ENCODE measurements around the gene RABGAP1L.
"Not testable (repeated sequence)": the region's sequence is repeated elsewhere in the genome, so short reads cannot be mapped to it uniquely, and the experiment has no call there.

The RABGAP1L gene

DNA sequence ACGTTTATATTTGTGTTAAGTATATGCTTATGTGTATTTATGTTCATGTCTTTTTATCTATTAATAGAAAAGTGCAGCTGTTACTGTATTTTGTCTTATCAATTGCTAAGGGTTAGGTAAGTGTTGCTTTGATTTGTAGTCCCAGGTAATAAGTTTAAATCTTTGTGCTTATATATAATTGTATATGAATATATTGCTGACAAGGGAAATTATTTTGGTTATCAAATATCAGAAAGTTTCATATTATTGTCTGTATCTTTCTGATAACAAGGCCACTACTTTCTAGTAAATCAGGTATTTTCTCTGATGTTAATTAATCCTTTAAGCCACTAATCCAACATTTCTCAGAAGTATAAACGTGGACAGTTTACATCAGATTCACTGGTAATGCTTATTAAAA lies 309.7 kb downstream of the RABGAP1L start:
- no peak for DNase-seq

DNA sequence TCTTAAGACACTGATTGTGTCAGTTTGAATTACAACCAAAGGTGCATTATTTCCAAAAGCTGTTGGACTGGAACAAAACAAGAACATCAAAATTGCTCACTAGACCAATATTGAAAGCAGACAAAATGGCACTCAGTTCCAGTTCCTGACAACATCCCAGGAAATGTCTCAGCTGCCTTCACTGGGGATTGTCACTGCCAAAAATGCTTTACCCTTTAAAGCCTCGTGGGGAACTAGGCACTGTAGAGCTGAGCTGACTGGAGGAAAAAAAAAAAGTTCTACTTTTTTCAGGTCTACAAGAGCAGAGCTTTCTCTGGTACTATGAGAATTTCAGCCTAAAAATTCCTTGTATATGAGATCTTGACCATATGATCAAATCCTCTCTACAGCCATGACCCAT lies 310.4 kb downstream of the RABGAP1L start:
- DNase-seq: no peak

DNA sequence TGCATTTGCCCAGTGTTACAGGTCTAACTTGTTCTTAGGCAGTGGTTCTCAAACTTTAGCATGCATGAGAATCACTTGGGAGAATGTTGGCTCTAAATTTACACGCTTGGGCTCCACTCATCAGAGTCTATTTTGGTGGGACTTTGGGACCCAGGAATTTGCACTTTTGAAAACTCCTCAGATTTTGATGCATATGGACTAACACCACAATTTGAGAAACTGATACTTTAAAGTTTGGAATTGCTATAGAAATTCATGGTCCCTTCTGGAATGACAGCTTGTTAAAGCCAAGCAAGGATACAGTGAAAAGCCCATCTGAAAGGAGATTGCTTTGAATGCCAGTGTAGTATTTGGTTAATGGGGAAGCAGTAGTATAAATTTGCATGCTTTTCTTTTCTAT lies 320.0 kb downstream of the RABGAP1L start:
- no peak for DNase-seq

DNA sequence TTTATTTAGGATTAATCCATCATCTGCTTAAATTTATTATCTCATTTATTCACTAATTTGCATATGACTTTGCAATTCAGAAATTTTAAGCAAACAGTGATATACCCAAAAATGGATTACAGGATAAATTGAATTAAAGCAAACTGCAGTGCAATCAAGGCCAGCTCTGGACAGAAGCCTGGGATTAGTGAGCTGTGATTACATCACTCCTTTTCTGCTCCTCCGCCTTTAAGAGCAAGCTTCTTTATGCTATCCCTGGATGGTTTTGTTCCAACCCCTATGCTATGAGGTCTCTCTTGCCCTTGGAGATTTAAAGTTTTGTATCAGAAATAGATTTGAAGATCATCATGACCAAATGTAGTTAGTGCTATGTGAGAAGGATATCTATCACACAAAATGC lies 321.0 kb downstream of the RABGAP1L start:
- no peak for DNase-seq

DNA sequence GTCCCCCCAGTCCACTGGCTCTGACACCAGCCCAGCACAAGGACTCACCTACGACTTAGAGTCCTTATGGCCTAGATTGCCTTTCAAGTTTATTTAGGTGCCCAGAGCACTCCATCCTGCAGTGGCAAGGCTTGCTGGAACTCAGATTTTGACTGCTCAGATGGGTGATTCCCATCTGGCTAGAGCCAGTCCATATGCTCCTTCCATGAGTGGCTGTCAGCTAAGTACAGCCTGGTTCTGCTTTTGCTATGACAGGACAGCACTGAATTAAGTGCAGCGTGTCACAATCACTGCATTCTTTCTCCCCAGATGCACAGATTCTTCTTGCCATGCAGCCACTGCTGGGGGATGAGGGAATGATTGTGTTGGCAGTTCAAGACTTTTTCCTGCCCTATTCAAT lies 332.3 kb downstream of the RABGAP1L start:
- no peak for DNase-seq

DNA sequence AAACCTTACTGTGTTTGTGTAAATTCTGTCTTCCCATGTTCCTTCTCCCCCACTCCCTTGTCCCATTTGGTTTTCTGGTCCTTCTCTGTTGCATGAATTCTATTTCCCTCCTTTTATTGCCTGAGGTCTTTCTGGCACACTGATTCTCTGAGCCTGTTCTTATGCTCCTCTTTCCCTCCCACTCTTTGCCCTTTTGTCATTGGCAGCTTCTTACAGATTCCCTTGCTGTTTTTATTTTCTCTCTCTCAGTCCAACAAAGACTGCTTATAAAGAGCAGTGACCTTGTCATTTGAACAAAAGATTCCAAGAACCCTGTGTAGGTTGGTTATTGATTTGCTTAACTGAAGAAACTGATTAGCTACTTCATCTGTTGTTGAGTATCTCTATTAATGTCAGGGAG lies 338.2 kb downstream of the RABGAP1L start:
- no peak for DNase-seq

DNA sequence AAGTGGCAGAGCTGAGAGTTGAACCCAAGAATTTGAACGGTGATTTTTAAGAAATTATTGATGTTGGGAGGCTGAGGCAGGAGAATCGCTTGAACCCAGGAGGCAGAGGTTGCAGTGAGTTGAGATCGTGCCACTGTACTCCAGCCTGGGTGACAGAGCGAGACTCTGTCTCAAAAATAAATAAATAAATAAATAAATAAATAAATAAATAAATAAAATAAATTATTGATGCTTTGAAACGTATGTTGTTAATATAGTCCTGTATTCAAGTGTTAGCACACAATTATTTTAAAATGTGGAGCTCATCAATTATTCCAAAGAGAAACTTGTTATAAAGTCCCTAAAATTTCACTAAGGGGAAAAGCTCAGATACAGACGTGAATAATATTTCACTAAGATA lies 357.4 kb downstream of the RABGAP1L start:
- DNase-seq: not testable (repeated sequence)

DNA sequence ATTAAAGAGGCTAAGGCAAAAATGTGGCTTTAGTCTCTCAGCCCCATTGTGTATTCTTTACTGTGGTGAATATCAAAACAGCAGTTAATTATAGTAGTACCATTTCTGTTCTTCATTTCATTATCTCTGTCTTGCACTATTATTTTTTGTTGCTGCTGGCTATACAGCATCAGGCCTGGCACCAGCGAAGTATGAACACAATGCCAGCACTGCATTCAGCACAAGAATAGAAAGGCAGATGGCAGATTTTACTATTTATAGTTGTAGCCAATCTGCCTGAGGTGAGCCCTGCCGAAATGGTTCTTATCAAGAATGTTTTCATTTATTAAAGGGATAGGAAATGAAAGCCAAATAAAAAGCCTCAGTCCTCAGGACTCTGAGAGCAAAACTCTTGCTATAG lies 360.5 kb downstream of the RABGAP1L start:
- no peak for DNase-seq

DNA sequence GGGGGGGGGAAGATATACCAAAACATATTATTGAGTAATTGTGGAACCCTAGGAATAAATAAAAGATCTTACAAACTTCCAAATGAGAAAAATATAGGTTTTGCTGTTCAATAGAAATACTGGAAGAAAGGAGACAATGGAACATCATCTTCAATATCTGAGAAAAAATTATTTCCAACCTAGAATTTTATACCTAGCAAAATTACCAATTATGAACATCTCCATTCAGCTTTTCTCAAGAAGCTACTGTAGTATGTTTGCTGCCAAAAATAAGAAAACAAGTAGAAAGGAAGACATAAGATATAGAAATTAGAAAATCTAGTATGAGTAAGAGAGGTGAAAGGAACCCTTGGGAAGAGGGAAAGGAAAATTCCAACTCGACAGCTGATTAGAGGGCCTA lies 372.4 kb downstream of the RABGAP1L start:
- DNase-seq: no peak

DNA sequence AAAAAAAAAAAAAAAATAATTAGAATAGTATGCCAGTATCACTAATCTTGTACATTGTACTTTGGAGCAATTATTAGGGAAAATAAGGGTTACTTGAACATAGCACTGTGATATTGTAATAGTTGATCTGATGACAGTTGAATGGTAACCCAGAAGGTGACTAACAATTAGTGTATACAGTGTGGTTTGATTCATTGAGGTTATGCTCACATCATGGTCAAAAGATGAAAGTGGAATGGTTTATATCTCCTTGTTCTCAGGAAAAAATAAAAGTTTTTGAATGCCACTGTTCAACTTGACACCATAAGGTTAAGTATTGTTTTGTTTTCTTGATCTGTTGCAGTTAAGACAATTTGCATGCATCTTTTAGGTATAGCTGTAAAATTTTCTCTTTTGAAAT lies 375.5 kb downstream of the RABGAP1L start:
- DNase-seq: no peak

DNA sequence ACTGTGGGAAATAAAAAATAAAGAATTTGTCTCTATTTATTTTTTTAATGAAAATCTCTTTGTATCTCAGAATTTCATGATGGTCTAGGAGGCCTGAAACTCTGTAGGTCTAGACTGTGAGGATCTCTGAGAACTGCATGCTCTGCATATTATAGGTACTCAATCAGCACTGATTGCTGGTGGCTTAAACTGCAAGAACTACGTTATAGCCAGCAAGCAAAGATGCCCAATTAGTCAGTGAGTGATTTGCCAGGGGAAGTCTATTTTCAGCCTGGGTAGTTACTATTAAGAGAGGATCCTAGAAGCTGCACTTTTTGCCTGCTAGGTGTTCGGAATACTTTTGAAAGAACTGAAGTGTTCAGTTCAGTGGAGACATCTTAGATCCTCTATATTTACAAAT lies 375.9 kb downstream of the RABGAP1L start:
- no peak for DNase-seq

DNA sequence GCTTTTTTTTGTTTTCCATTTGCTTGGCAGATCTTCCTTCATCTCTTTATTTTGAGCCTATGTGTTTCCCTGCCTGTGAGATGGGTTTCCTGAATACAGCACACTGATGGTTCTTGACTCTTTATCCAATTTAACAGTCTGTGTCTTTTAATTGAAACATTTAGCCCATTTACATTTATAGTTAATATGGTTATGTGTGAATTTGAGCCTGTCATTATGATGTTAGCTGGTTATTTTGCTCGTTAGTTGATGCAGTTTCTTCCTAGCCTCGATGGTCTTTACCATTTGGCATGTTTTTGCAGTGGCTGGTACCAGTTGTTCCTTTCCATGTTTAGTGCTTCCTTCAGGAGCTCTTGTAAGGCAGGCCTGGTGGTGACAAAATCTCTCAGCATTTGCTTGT lies 384.1 kb downstream of the RABGAP1L start:
- DNase-seq: not testable (repeated sequence)

DNA sequence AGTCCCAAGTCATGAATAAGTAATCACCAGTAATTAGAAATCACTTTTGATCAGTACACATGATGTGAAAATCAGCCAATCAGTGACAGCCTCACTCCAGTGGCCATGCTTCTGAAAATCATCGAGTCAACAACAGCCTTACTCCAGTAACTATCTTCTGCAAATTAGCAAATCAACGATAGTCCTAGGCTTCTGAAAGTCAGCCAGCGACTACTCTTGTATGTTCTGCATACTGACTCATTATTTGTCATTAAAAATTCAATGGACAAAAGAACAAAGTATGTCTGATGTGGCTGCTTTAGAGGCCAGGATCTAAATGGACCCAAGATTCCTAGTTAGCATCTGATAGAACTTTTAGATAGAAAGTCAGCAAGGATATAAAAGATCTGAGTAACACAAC lies 391.0 kb downstream of the RABGAP1L start:
- no peak for DNase-seq

DNA sequence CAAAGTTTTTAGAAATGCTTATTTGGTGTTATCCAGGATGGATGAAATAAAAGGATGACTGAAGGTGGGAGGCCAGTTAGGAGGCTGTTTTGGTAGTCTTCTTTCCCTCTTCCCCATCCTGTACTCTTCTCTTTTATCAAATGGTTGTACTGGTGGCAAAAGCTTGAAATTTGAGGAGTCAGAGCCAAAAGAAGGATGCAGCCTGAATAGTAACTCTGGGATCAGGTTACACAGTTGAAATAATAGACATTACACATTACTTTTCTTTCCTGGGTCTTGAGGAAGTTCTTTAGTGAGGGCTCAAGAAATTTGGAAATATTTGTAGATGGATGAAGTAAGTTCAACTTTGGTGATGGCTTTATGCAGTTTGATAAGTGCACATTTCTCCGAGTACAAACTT lies 397.1 kb downstream of the RABGAP1L start:
- no peak for DNase-seq

DNA sequence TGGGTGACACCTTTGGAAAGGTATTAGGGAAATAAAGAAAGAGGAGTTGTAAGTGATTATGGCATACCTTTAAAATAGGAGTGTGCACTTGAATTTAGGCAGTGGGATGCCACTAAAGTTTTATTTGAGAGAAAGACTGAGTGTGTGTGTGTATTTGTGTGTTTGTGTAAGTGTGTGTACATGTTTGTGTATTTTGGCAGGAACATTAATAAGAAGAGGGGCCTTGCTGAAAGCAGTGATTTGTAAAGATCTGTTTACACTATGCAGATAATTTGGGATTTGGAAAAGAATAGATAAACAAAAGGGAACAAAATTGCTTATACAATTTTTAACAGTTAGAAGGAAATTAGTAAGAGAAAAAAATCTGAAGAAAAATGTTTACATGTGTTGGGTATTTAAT lies 409.2 kb downstream of the RABGAP1L start:
- no peak for DNase-seq

DNA sequence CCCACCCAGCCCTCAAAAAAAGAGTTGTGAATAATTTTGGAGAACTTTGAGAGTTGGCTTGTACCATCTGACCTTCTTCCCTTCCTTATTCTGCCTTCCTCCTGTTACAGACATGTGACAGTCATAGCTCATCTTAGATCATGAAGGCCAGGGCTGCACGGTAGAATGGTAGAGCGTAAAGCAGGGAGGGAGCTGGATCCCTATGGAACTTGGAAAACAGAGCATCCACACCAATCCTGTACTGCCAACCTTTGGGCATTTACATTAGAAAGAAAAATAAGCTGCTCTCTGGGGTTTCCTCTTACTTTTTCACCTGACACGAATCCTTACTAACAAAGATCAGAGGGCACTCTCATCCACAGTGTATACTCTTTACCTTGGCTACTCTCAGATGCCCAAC lies 409.9 kb downstream of the RABGAP1L start:
- no peak for DNase-seq

DNA sequence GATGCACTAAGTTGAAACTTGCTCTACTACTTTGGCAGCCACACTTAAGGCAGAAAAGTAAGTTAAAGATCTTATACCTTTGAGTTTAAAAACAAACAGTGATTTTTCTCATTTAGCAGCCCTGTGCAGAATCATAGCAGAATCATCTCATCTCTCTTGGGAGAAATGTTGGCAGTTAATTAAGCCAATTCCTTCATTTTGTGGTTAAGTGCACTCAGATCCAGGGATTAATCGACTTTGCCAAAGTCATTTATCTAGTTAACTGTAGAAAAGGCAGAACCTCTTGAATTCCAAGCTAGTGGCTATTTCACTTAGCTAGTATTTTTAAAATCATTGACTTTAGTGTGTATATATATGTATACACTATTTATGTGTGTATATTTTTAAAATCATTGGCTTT lies 413.5 kb downstream of the RABGAP1L start:
- no peak for DNase-seq

DNA sequence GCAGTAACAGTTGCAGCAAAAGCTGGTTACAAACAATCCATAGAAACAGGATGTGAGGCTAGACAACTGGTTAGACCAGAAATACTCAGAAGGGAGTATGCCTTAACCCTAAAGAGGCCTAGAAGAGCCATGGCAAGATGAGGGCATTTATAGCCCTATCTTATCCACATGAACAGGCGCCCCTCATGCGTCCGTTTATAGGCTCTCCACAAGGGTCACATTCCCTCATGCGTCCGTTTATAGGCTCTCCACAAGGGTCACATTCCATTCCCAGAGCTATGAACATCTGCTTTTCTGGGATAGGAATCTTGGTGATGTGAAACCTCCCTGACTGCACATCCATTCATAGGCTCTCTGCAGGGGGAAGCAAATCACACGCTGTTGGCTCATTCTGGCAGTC lies 416.8 kb downstream of the RABGAP1L start:
- not testable (repeated sequence) for DNase-seq

DNA sequence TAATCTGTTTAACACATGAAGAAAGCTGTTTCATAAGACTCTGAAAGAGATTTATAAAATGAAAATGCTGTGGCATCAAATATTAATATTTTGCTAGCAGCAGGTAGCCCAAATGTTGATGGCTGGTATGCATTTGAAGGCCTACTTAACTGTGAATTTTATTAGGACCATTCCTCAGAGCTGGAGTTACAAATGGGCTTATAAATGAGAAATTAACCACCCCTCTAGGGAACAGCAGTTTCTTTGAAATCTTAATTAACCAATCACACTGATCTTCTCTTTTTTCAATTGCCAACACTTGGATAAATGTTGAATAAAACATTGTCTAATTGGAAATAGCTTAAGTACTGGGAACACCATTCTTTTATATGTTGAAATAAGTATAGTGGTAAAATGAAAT lies 418.4 kb downstream of the RABGAP1L start:
- no peak for DNase-seq

DNA sequence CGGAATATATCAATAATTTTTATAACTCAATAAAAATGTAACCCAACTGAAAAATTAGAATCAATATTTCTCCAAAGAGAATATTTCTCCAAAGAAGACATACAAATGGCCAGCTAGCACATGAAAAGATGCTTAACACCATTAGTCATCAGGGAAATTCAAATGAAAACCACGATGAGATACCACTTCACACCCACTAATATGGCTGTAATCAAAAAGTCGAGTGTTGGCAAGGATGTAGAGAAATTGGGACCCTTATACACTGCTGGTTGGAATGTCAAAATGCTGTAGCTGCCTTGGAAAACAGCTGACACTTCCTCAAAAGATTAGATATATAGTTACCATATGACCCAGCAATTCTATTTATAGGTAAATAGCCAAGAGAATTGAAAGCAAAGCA lies 421.5 kb downstream of the RABGAP1L start:
- DNase-seq: no peak

DNA sequence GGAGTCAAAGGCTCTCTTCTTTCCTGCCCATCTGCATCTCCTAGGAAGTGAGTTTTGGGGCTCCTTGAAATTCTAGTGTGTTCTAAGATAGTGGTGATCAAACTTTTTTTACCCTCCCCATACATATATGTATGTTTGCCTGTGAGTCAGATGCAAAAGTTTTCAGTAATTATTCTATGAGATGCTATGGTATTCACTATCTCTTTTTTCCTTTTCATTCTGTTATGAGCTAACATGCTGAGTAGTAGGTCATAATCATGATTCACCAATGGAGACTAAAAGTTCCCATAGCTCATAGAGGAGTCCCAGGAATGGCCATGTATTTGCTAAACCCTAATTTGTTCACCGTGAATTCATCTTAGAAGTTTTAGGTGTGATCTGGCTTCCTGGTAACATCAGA lies 424.0 kb downstream of the RABGAP1L start:
- DNase-seq: no peak

DNA sequence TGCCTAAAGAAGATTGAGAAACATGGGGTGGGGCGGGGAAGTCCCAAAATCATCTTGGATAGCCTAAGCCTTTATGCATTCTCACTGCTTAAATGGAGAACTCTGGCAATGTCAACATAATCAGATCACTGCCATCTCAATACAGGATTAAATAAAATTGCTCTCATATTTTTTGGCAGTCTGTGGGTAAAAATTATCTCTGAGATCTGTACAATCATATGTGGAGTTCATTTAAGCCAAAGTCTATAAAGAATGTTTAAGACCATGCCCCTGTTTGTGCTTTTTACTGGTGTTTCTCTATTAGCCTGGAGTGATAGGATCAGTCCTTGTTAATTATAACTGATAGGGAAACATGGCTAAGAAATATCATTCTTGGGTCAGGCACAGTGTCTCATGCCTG lies 424.8 kb downstream of the RABGAP1L start:
- no peak for DNase-seq

DNA sequence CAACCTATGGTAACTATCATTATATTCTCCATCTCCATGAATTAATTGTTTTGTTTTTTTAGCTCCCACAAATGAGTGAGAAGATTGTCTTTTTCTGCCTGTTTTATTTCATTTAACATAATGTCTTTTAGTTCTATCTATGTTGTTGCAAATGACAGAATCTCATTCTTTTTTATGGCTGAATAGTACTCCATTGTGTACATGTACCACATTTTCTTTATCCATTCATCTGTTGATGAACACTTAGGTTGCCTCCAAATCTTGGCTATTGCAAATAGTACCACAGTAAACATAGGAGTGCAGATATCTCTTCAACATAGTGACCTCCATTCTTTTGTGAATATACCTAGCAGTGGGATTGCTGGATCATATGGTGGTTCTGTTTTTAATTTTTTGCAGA lies 429.3 kb downstream of the RABGAP1L start:
- not testable (repeated sequence) for DNase-seq

DNA sequence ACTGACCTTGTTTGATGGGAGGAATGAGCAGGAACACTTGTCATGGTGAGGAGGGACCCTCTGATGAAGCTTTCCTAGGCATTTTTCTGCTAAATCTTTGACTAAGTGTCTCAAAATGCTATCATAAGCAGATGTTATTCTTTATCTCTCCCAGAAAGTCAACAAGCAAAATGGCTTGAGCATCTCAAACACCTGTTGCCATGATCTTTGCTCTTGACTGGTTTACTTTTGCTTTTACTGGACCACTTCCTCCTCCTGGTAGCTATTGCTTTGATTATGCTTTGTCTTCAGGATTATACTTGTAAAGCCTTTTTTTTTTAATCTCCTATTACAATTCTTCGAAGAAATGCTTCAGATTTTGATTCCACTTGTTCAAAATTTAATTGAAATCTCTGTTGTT lies 445.9 kb downstream of the RABGAP1L start:
- no peak for DNase-seq

DNA sequence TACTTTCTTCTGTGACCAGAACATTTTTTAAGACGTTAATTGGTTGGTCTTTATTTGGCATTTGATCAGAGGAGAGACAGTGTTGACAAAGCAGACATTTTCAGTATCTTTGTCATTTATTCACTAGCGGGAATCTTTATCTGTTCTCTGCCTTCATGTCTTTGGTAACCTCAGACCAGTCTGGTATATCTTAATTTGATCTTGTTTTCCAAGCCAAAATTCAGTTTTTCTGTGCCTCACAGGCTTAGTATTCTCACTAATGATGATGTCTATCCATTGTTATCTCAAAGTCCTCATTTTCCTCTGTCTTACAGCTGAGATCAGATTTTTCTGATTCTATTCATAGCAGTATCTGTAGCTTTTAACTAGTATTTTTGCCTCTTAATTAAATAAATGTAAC lies 447.2 kb downstream of the RABGAP1L start:
- no peak for DNase-seq

DNA sequence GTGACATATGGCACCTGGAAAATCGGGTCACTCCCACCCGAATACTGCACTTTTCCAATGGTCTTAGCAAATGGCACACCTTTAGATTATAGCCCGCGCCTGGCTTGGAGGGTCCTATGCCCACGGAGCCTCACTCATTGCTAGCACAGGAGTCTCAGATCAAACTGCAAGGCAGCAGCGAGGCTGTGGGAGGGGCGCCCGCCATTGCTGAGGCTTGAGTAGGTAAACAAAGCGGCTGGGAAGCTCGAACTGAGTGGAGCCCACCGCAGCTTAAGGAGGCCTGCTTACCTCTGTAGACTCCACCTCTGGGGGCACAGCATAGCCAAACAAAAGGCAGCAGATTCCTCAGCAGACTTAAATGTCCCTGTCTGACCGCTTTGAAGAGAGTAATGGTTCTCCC lies 458.6 kb downstream of the RABGAP1L start:
- not testable (repeated sequence) for DNase-seq

Measured in NCI-H774 (cell line).